SK-N-SH (cell line): ENCODE results near the gene WBP1L. TPM values are rescaled to one million over a fixed set of nuclear protein-coding genes. Genes with fewer than 3 reads are reported as not detected.

Experiments
- CTCF ChIA-PET: fragments of 300-600, 350-600 bp; formaldehyde crosslinking; extraction: SDS; loops from one replicate; lab custom pipeline; 2021; lab: Yijun Ruan, JAX
- POLR2A ChIA-PET: fragments of 350-600 bp; sonication (Branson Sonifier 250); formaldehyde crosslinking; extraction: SDS; loops from one replicate; lab custom pipeline; 2020; ENCODE audit warnings: antibody characterized with exemption, inconsistent platforms; lab: Yijun Ruan, JAX
- DNase-seq: peaks from one replicate; pipeline ENCODE4 v3.0.0; 2012
- H2AFZ ChIP-seq: fragments of 200-600 bp; sonication (generic); 2 replicates; pipeline ENCODE4 v1.8.1; 2016; ENCODE audit warnings: antibody characterized with exemption, mild to moderate bottlenecking, low read depth
- H3F3A ChIP-seq: fragments of 200-600 bp; sonication (generic); replicated peaks from 2 replicates; pipeline ENCODE3; 2016; ENCODE audit warnings: antibody characterized with exemption, mild to moderate bottlenecking; ENCODE audit not compliant: insufficient read depth
- H3K27ac ChIP-seq, 2 experiments: fragments of 200-500 bp in 1 of 2; fragments of 200-600 bp in 1 of 2; sonication (Bioruptor generic) in 1 of 2; sonication (generic), shearing (Covaris generic) in 1 of 2; 2 replicates each; pipeline versions ENCODE4 v1.5.1 to v1.6.1; 2014 to 2016; ENCODE audit warnings: low read depth in 2 of 2, inconsistent platforms in 1 of 2, low read length in 1 of 2, mild to moderate bottlenecking in 1 of 2, mixed read lengths in 1 of 2
- H3K27me3 ChIP-seq: fragments of 200-600 bp; sonication (generic), shearing (Covaris generic); 2 replicates; pipeline ENCODE4 v1.6.1; 2016; ENCODE audit warnings: mixed run types; ENCODE audit not compliant: insufficient read depth
- H3K36me3 ChIP-seq, 2 experiments: fragments of 200-500 bp in 1 of 2; fragments of 200-600 bp in 1 of 2; sonication (Bioruptor generic) in 1 of 2; sonication (generic) in 1 of 2; replicated peaks in 1 of 2; 2 replicates each; pipeline versions ENCODE3 to v1.5.1; 2014 to 2016; ENCODE audit warnings: low read length in 1 of 2, mild to moderate bottlenecking in 1 of 2; ENCODE audit not compliant: insufficient read depth in 2 of 2, control insufficient read depth in 1 of 2
- H3K4me1 ChIP-seq, 2 experiments: fragments of 200-500 bp in 1 of 2; fragments of 200-600 bp in 1 of 2; sonication (Bioruptor generic) in 1 of 2; sonication (generic), shearing (Covaris generic) in 1 of 2; 2 replicates each; pipeline versions ENCODE4 v1.5.1 to v1.6.1; 2014 to 2016; ENCODE audit warnings: low read depth in 1 of 2, low read length in 1 of 2, mixed run types in 1 of 2; ENCODE audit not compliant: insufficient read depth in 2 of 2, control insufficient read depth in 1 of 2
- H3K4me2 ChIP-seq: fragments of 200-600 bp; sonication (generic), shearing (Covaris generic); 2 replicates; pipeline ENCODE4 v1.6.1; 2017; ENCODE audit warnings: mixed run types
- H3K4me3 ChIP-seq, 2 experiments: fragments of 200-500 bp in 1 of 2; fragments of 200-600 bp in 1 of 2; sonication (Bioruptor generic) in 1 of 2; sonication (generic), shearing (Covaris generic) in 1 of 2; 2 replicates each; pipeline versions ENCODE4 v1.5.1 to v1.8.1; 2014 to 2016; ENCODE audit warnings: low read depth in 2 of 2, inconsistent platforms in 1 of 2, low read length in 1 of 2, mild to moderate bottlenecking in 1 of 2, mixed read lengths in 1 of 2, moderate library complexity in 1 of 2
- H3K79me2 ChIP-seq: fragments of 200-600 bp; sonication (generic); 2 replicates; pipeline ENCODE4 v1.8.1; 2017; ENCODE audit warnings: mild to moderate bottlenecking; ENCODE audit not compliant: insufficient read depth
- H3K9ac ChIP-seq: fragments of 200-600 bp; sonication (generic); 2 replicates; pipeline ENCODE4 v1.6.1; 2017; ENCODE audit warnings: mixed run types
- H3K9me2 ChIP-seq: fragments of 200-600 bp; sonication (generic); 2 replicates; pipeline ENCODE4 v1.6.1; 2017; ENCODE audit warnings: mixed run types
- H3K9me3 ChIP-seq: fragments of 200-600 bp; sonication (generic); 2 replicates; pipeline ENCODE4 v1.6.1; 2017; ENCODE audit warnings: mixed run types, mild to moderate bottlenecking, moderate library complexity
- H4K20me1 ChIP-seq: fragments of 200-600 bp; sonication (generic); 2 replicates; pipeline ENCODE4 v1.6.1; 2017; ENCODE audit warnings: mild to moderate bottlenecking, mixed run types; ENCODE audit not compliant: insufficient read depth
- CHD2 ChIP-seq: fragments of 150-350 bp; IDR thresholded peaks from 2 replicates; pipeline ENCODE4 v1.6.1; 2018; ENCODE audit warnings: low read length; ENCODE audit not compliant: partially characterized antibody
- EP300 ChIP-seq, 2 experiments: IDR thresholded peaks; 2 replicates each; pipeline versions ENCODE4 v1.4.0 to v1.6.1; 2012; ENCODE audit warnings: borderline replicate concordance in 1 of 2, low read depth in 1 of 2, low read length in 1 of 2
- FOSL2 ChIP-seq: IDR thresholded peaks from 2 replicates; pipeline ENCODE4 v1.4.0; 2012; ENCODE audit warnings: low read depth, mild to moderate bottlenecking, moderate library complexity, borderline replicate concordance
- FOXJ3 ChIP-seq: sonication (generic); formaldehyde crosslinking; IDR thresholded peaks from 2 replicates; pipeline ENCODE4 v1.5.1; 2020; ENCODE audit warnings: mild to moderate bottlenecking, missing genetic modification reagents
- FOXM1 ChIP-seq: IDR thresholded peaks from 2 replicates; pipeline ENCODE4 v1.4.0; 2012; ENCODE audit warnings: low read depth, mild to moderate bottlenecking
- GABPA ChIP-seq: IDR thresholded peaks from 2 replicates; pipeline ENCODE4 v1.4.0; 2012; ENCODE audit warnings: low read depth, mild to moderate bottlenecking
- GATA2 ChIP-seq: sonication (generic); formaldehyde crosslinking; IDR thresholded peaks from 2 replicates; pipeline ENCODE4 v1.5.0; 2020; ENCODE audit warnings: mild to moderate bottlenecking, missing genetic modification reagents
- NFIC ChIP-seq: IDR thresholded peaks from 2 replicates; pipeline ENCODE4 v1.4.0; 2012; ENCODE audit warnings: borderline replicate concordance
- POLR2AphosphoS5 ChIP-seq: IDR thresholded peaks from 2 replicates; pipeline ENCODE4 v1.6.1; 2012; ENCODE audit warnings: low read depth, low read length
- RAD21 ChIP-seq: IDR thresholded peaks from 2 replicates; pipeline ENCODE4 v1.6.1; 2012; ENCODE audit warnings: mild to moderate bottlenecking, low read length
- RCOR1 ChIP-seq: fragments of 150-350 bp; IDR thresholded peaks from 2 replicates; pipeline ENCODE4 v1.6.1; 2017; ENCODE audit warnings: antibody characterized with exemption, low read length
- RFX5 ChIP-seq: IDR thresholded peaks from 2 replicates; pipeline ENCODE4 v1.6.1; 2012; ENCODE audit warnings: mild to moderate bottlenecking, improper control_type of control experiment, low read length
- RXRA ChIP-seq: IDR thresholded peaks from 2 replicates; pipeline ENCODE4 v1.4.0; 2012; ENCODE audit warnings: low read depth, mild to moderate bottlenecking, borderline replicate concordance
- SMC3 ChIP-seq: IDR thresholded peaks from 2 replicates; pipeline ENCODE4 v1.6.1; 2012; ENCODE audit warnings: low read depth, low read length, improper control_type of control experiment
- TAF1 ChIP-seq: IDR thresholded peaks from 2 replicates; pipeline ENCODE4 v1.6.1; 2012; ENCODE audit warnings: low read depth, mild to moderate bottlenecking, low read length, moderate library complexity, borderline replicate concordance
- TCF12 ChIP-seq: IDR thresholded peaks from 2 replicates; pipeline ENCODE4 v1.4.0; 2012
- TEAD4 ChIP-seq: IDR thresholded peaks from 2 replicates; pipeline ENCODE4 v1.4.0; 2012; ENCODE audit warnings: mild to moderate bottlenecking, borderline replicate concordance; ENCODE audit not compliant: insufficient read depth
- YY1 ChIP-seq: IDR thresholded peaks from 2 replicates; pipeline ENCODE4 v1.4.0; 2012; ENCODE audit warnings: low read depth, mild to moderate bottlenecking
- WGBS: methylation state at CpG from one replicate; pipeline ENCODE4 v1.1.6; 2017; ENCODE audit warnings: low lambda C conversion rate; 5-methylcytosine and 5-hydroxymethylcytosine counted together
- polyA plus RNA-seq, 3 experiments: library from polyadenylated mRNA; depleted of rRNA; stranded (reverse); fragments of >200 nt; gene quantifications; 2 replicates each; pipeline ENCODE4 v1.2.3, GENCODE V29; 2012
- TF ChIP-seq, protein P1 (sequence below): IDR thresholded peaks from 2 replicates; pipeline ENCODE4; 2012
- TF ChIP-seq, protein P2 (sequence below): IDR thresholded peaks from 2 replicates; pipeline ENCODE4 v1.4.0; 2012; ENCODE audit warnings: low read depth, borderline replicate concordance
- TF ChIP-seq, protein P3 (sequence below): fragments of 200-600 bp; sonication (generic); IDR thresholded peaks from 2 replicates; pipeline ENCODE4 v1.6.1; 2017; ENCODE audit warnings: antibody characterized with exemption, mild to moderate bottlenecking, moderate library complexity
- TF ChIP-seq, protein P4 (sequence below): fragments of 150-350 bp; IDR thresholded peaks from 2 replicates; pipeline ENCODE4 v1.6.1; 2017; ENCODE audit warnings: antibody characterized with exemption, low read length, low read depth, borderline replicate concordance

The WBP1L gene
- polyA plus RNA-seq, 1 of the 3 experiments (the other 2 are of a cell fraction), result 22.8 TPM

DNA sequence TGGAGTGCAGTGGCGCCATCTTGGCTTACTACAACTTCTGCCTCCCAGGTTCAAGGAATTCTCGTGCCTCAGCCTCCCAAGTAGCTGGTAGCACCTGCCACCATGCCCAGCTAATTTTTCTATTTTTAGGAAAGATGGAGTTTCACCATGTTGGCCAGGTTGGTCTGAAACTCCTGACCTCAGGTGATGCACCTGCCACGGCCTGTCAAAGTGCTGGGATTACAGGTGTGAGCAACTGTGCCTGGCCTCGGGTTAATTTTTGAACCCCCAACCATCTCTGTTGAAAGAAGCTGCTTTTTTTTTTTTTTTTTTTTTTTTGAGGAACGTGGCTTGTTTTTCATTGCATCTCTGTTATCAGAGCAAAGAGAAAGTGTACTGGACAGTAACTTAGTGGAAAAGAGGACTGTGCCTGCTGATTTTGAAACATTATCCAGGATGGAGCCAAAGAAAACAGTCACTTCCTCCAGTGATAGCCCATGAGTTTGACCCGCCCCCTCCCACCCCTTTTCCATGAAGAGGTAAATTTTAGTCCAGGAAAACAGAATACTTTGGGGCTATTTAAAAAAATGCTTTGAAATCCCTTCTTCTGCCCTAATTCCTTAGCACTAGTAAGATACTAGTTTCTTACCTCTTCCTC, 38.3 kb downstream of the WBP1L start:
- H3K9ac ChIP-seq, result no peak overlapping the region
- peaks cover 22 to 39% of the 10 kb centered on the region in 2 experiments; a peak in 2 of 4 replicates for H3K4me1 ChIP-seq
- no peak for DNase-seq

DNA sequence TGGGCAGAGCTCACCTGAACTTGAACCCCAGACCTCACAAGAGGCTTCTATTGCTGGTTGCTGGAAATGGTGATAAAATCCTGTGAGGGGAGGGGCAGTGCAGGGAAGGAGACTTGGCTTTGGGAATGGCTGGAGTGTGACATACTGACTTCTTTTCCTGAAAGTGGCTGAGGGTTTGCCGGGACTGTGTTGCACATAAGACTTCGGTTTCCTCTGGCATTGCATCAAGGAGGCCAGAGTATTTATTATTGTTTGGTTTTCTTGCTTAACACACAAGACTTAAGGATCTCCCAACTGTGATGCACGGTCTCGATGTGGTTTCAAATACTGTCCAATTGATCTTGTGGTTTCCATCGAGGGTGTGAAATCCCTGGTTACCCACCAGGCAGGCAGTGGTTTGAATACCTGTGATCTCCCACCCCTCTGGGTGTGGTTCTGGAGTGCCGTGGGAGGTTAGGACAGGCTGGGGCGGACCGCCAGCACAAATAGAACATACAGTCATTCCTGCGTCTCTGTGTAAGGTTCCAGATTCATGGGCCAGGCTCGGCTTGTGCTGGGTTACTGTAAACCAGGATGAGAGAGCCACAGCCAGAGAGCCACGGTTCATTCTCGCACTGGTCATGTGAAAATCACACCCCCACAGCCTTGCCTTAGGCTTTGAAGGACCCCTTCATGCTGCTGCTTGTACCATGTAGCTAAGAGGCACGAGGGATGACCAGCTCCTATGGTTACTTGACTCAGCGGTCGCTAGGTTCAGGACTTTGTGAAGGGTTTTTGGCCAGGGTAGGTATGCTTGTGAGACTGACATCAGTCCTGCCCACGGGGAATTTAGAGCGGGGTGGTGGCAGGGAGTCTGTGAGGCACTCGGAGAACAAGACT, 39.2 kb downstream of the WBP1L start:
- POLR2A ChIA-PET, result interaction anchor here (1.2 kb wide), 1 partner anchor 18 kb away, joined by 3 read pairs; no protein-coding TSS in a partner anchor
- WGBS, result 96% methylated on average over 14 of the region's 18 CpGs
- TF ChIP-seq, protein P1, sequence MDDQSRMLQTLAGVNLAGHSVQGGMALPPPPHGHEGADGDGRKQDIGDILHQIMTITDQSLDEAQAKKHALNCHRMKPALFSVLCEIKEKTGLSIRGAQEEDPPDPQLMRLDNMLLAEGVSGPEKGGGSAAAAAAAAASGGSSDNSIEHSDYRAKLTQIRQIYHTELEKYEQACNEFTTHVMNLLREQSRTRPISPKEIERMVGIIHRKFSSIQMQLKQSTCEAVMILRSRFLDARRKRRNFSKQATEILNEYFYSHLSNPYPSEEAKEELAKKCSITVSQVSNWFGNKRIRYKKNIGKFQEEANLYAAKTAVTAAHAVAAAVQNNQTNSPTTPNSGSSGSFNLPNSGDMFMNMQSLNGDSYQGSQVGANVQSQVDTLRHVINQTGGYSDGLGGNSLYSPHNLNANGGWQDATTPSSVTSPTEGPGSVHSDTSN, result no peak
- no peak for TF ChIP-seq TCF12
- no peak for TF ChIP-seq TAF1
- TF ChIP-seq RCOR1, result no peak
- TF ChIP-seq CHD2, result no peak
- TF ChIP-seq, protein P2, sequence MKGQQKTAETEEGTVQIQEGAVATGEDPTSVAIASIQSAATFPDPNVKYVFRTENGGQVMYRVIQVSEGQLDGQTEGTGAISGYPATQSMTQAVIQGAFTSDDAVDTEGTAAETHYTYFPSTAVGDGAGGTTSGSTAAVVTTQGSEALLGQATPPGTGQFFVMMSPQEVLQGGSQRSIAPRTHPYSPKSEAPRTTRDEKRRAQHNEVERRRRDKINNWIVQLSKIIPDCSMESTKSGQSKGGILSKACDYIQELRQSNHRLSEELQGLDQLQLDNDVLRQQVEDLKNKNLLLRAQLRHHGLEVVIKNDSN, result no peak
- TF ChIP-seq POLR2AphosphoS5, result no peak
- no peak for TF ChIP-seq GABPA
- no peak for TF ChIP-seq FOSL2
- TF ChIP-seq YY1, result no peak
- TF ChIP-seq FOXM1, result no peak
- no peak for TF ChIP-seq SMC3
- TF ChIP-seq RAD21, result no peak
- TF ChIP-seq RXRA, result no peak
- no peak for TF ChIP-seq EP300 (IDR thresholded peaks at IDR 0.05; ENCODE audit: borderline replicate concordance in 1 of 2, low read depth in 1 of 2, low read length in 1 of 2)
- no peak for TF ChIP-seq FOXJ3 (CRISPR knock-in tag)
- no peak for TF ChIP-seq NFIC
- TF ChIP-seq, protein P3, sequence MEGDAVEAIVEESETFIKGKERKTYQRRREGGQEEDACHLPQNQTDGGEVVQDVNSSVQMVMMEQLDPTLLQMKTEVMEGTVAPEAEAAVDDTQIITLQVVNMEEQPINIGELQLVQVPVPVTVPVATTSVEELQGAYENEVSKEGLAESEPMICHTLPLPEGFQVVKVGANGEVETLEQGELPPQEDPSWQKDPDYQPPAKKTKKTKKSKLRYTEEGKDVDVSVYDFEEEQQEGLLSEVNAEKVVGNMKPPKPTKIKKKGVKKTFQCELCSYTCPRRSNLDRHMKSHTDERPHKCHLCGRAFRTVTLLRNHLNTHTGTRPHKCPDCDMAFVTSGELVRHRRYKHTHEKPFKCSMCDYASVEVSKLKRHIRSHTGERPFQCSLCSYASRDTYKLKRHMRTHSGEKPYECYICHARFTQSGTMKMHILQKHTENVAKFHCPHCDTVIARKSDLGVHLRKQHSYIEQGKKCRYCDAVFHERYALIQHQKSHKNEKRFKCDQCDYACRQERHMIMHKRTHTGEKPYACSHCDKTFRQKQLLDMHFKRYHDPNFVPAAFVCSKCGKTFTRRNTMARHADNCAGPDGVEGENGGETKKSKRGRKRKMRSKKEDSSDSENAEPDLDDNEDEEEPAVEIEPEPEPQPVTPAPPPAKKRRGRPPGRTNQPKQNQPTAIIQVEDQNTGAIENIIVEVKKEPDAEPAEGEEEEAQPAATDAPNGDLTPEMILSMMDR, result no peak
- Histone ChIP-seq H3K36me3 (no peaks in the 10 kb centered on the region), H3K4me3 (no peak overlapping the region), H3K9ac (no peak overlapping the region), H3K9me2 (no peaks in the 10 kb centered on the region), H3K4me2 (no peak overlapping the region), H4K20me1 (peaks cover 27% of the 10 kb centered on the region), H3F3A (no peaks in the 10 kb centered on the region), H3K27me3 (no peaks in the 10 kb centered on the region), H3K4me1 (peaks cover 14 to 31% of the 10 kb centered on the region in 2 experiments; a peak in 1 of 4 replicates), H3K27ac (peak overlapping the region; percentile 19 to 34; a peak in 2 of 4 replicates), H3K79me2 (peaks cover 68% of the 10 kb centered on the region; the same call in 1 of the 2 replicates), H3K9me3 (no peaks in the 10 kb centered on the region), H2AFZ (no peak overlapping the region)
- DNase-seq, result no peak
- CTCF ChIA-PET, result no interaction called here

More for the DNA sequence above, 38.3 kb downstream of the WBP1L start:
- no peaks in the 10 kb centered on the region for H3K9me2 ChIP-seq
- H3F3A ChIP-seq, result no peaks in the 10 kb centered on the region
- peak overlapping the region; percentile 68 for H3K4me2 ChIP-seq
- H3K4me3 ChIP-seq, result no peak overlapping the region
- ChIA-PET CTCF (interaction anchor here (1.6 kb wide), 1 partner anchor 119 kb away, joined by 3 read pairs; no protein-coding TSS in a partner anchor), POLR2A (interaction anchor here (1.2 kb wide), 1 partner anchor 17 kb away, joined by 3 read pairs; no protein-coding TSS in a partner anchor)
- H3K27me3 ChIP-seq, result no peaks in the 10 kb centered on the region
- no peaks in the 10 kb centered on the region for H3K36me3 ChIP-seq
- H4K20me1 ChIP-seq, result peaks cover 27% of the 10 kb centered on the region
- peaks cover 70% of the 10 kb centered on the region; the same call in 1 of the 2 replicates for H3K79me2 ChIP-seq
- H3K27ac ChIP-seq, result peak overlapping the region; percentile 29 to 34; a peak in 3 of 4 replicates
- no peak for TF ChIP-seq RFX5
- no peak for TF ChIP-seq TEAD4
- TF ChIP-seq RXRA, result no peak
- TF ChIP-seq GATA2 (CRISPR knock-in tag), result no peak
- no peak for TF ChIP-seq RCOR1
- no peak for TF ChIP-seq TCF12
- TF ChIP-seq, protein P4, sequence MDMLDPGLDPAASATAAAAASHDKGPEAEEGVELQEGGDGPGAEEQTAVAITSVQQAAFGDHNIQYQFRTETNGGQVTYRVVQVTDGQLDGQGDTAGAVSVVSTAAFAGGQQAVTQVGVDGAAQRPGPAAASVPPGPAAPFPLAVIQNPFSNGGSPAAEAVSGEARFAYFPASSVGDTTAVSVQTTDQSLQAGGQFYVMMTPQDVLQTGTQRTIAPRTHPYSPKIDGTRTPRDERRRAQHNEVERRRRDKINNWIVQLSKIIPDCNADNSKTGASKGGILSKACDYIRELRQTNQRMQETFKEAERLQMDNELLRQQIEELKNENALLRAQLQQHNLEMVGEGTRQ, result no peak
- TF ChIP-seq, all 33 proteins: peak for 0
- Histone ChIP-seq H3K9me3 (no peaks in the 10 kb centered on the region), H2AFZ (no peak overlapping the region)
- WGBS, result 58% methylated on average over 6 of the region's 6 CpGs
